WTC11 (cell line): ENCODE data around the gene FBXL7. TPM values are rescaled to one million over a fixed set of nuclear protein-coding genes. Genes with fewer than 3 reads are reported as not detected.

Source experiments
- ATAC-seq: fragments of 200-7000 bp; cut with Tn5 transposase; 2 replicates; pipeline ENCODE4 v1.10.0; 2021; ENCODE audit warnings: mild to moderate bottlenecking, moderate library complexity
- CTCF ChIA-PET: fragments of 300-600 bp; sonication (Branson Sonifier 250); formaldehyde crosslinking; loops from one replicate; lab custom pipeline; 2021; ENCODE audit warnings: antibody characterized with exemption; lab: Charles Lee
- POLR2A ChIA-PET: fragments of 350-600 bp; sonication (Branson Sonifier 250); formaldehyde crosslinking; loops from one replicate; lab custom pipeline; 2021; ENCODE audit warnings: antibody characterized with exemption; lab: Charles Lee
- DNase-seq: peaks from one replicate; pipeline ENCODE4 v3.0.0; 2021; ENCODE audit warnings: low spot score
- H3K27ac Mint-ChIP-seq: 2 replicates; pipeline ENCODE4 v1.8.0; 2021; ENCODE audit warnings: mixed read lengths
- H3K27me3 Mint-ChIP-seq: 2 replicates; pipeline ENCODE4 v1.8.0; 2021; ENCODE audit warnings: low read depth, mild to moderate bottlenecking, moderate library complexity, mixed read lengths
- H3K36me3 Mint-ChIP-seq: 2 replicates; pipeline ENCODE4 v1.8.0; 2021; ENCODE audit warnings: mixed read lengths
- H3K4me1 Mint-ChIP-seq: 2 replicates; pipeline ENCODE4 v1.8.0; 2022; ENCODE audit warnings: mixed read lengths
- H3K4me3 Mint-ChIP-seq: 2 replicates; pipeline ENCODE4 v1.8.0; 2021; ENCODE audit warnings: mild to moderate bottlenecking, moderate library complexity, mixed read lengths
- H3K9me3 Mint-ChIP-seq: 2 replicates; pipeline ENCODE4 v1.8.0; 2021; ENCODE audit warnings: mixed read lengths
- ATF3 ChIP-seq: sonication (generic); formaldehyde crosslinking; conservative IDR thresholded peaks from 2 replicates; pipeline ENCODE4 v1.8.1; 2022; ENCODE audit warnings: mild to moderate bottlenecking, missing genetic modification reagents
- CBFB ChIP-seq: sonication (generic); formaldehyde crosslinking; IDR thresholded peaks from 2 replicates; pipeline ENCODE4 v1.8.1; 2022; ENCODE audit warnings: mild to moderate bottlenecking, low read depth, missing genetic modification reagents
- CDX4 ChIP-seq: fragments of 250-450 bp; sonication (Bioruptor Pico); IDR thresholded peaks from 2 replicates; pipeline ENCODE4 v1.9.0; 2021; ENCODE audit warnings: moderate library complexity, mild to moderate bottlenecking, inconsistent platforms, borderline replicate concordance
- CTCF ChIP-seq: fragments of 200-600 bp; IDR thresholded peaks from 2 replicates; pipeline ENCODE4 v1.8.0; 2022; ENCODE audit warnings: antibody characterized with exemption
- E2F5 ChIP-seq: sonication (generic); formaldehyde crosslinking; IDR thresholded peaks from 2 replicates; pipeline ENCODE4 v1.8.1; 2022; ENCODE audit warnings: mild to moderate bottlenecking, moderate library complexity, missing genetic modification reagents
- ESRRA ChIP-seq: sonication (generic); formaldehyde crosslinking; IDR thresholded peaks from 2 replicates; pipeline ENCODE4 v1.8.1; 2022; ENCODE audit warnings: mild to moderate bottlenecking, missing genetic modification reagents, borderline replicate concordance
- FOXP1 ChIP-seq: sonication (generic); formaldehyde crosslinking; IDR thresholded peaks from 2 replicates; pipeline ENCODE4 v1.8.0; 2022; ENCODE audit warnings: missing genetic modification reagents, mild to moderate bottlenecking, moderate library complexity, borderline replicate concordance
- MLX ChIP-seq: sonication (generic); formaldehyde crosslinking; IDR thresholded peaks from 2 replicates; pipeline ENCODE4 v1.8.1; 2023; ENCODE audit warnings: mild to moderate bottlenecking, missing genetic modification reagents, moderate library complexity
- MYBL2 ChIP-seq: sonication (generic); formaldehyde crosslinking; IDR thresholded peaks from 2 replicates; pipeline ENCODE4 v1.8.1; 2023; ENCODE audit warnings: mild to moderate bottlenecking, moderate library complexity, missing genetic modification reagents
- SMAD4 ChIP-seq: sonication (generic); formaldehyde crosslinking; IDR thresholded peaks from 2 replicates; pipeline ENCODE4 v1.8.0; 2022; ENCODE audit warnings: mild to moderate bottlenecking, missing genetic modification reagents
- TP53 ChIP-seq: sonication (generic); formaldehyde crosslinking; IDR thresholded peaks from 2 replicates; pipeline ENCODE4 v1.8.1; 2023; ENCODE audit warnings: mild to moderate bottlenecking, missing genetic modification reagents
- ZBTB21 ChIP-seq: sonication (generic); formaldehyde crosslinking; IDR thresholded peaks from 2 replicates; pipeline ENCODE4 v1.8.1; 2023; ENCODE audit warnings: mild to moderate bottlenecking, missing genetic modification reagents, borderline replicate concordance
- ZNF219 ChIP-seq: sonication (generic); formaldehyde crosslinking; IDR thresholded peaks from 2 replicates; pipeline ENCODE4 v1.8.0; 2023; ENCODE audit warnings: missing genetic modification reagents, mild to moderate bottlenecking, borderline replicate concordance
- ZNF512 ChIP-seq: sonication (generic); formaldehyde crosslinking; IDR thresholded peaks from 2 replicates; pipeline ENCODE4 v1.8.1; 2022; ENCODE audit warnings: missing genetic modification reagents, borderline replicate concordance
- total RNA-seq: library from RNA; stranded (reverse); gene quantifications from 3 replicates; pipeline ENCODE4 v1.2.3, GENCODE V29; 2021
- TF ChIP-seq, protein P1 (sequence below): sonication (generic); formaldehyde crosslinking; IDR thresholded peaks from 2 replicates; pipeline ENCODE4 v1.8.1; 2023; ENCODE audit warnings: mild to moderate bottlenecking, missing genetic modification reagents, borderline replicate concordance
- TF ChIP-seq, protein P2 (sequence below): sonication (generic); formaldehyde crosslinking; IDR thresholded peaks from 2 replicates; pipeline ENCODE4 v1.8.1; 2023; ENCODE audit warnings: mild to moderate bottlenecking, missing genetic modification reagents
- TF ChIP-seq, protein P3 (sequence below): sonication (generic); formaldehyde crosslinking; IDR thresholded peaks from 2 replicates; pipeline ENCODE4 v1.8.0; 2023; ENCODE audit warnings: missing genetic modification reagents, mild to moderate bottlenecking, borderline replicate concordance

FBXL7 gene
- total RNA-seq, 1 experiment from 2014 or later: 13.8 TPM

GRCh38 chr5:15502208-15502607 lies 2.2 kb downstream of the FBXL7 start:
- POLR2A ChIA-PET: interaction anchor here (0.7 kb wide), 1 partner anchor 74 kb away, joined by 3 read pairs; no protein-coding TSS in a partner anchor
- TF ChIP-seq, protein P1, sequence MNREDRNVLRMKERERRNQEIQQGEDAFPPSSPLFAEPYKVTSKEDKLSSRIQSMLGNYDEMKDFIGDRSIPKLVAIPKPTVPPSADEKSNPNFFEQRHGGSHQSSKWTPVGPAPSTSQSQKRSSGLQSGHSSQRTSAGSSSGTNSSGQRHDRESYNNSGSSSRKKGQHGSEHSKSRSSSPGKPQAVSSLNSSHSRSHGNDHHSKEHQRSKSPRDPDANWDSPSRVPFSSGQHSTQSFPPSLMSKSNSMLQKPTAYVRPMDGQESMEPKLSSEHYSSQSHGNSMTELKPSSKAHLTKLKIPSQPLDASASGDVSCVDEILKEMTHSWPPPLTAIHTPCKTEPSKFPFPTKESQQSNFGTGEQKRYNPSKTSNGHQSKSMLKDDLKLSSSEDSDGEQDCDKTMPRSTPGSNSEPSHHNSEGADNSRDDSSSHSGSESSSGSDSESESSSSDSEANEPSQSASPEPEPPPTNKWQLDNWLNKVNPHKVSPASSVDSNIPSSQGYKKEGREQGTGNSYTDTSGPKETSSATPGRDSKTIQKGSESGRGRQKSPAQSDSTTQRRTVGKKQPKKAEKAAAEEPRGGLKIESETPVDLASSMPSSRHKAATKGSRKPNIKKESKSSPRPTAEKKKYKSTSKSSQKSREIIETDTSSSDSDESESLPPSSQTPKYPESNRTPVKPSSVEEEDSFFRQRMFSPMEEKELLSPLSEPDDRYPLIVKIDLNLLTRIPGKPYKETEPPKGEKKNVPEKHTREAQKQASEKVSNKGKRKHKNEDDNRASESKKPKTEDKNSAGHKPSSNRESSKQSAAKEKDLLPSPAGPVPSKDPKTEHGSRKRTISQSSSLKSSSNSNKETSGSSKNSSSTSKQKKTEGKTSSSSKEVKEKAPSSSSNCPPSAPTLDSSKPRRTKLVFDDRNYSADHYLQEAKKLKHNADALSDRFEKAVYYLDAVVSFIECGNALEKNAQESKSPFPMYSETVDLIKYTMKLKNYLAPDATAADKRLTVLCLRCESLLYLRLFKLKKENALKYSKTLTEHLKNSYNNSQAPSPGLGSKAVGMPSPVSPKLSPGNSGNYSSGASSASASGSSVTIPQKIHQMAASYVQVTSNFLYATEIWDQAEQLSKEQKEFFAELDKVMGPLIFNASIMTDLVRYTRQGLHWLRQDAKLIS: no peak
- TF ChIP-seq CTCF (no peak), TP53 (CRISPR knock-in tag) (no peak), SMAD4 (CRISPR knock-in tag) (no peak), ZBTB21 (no peak), ESRRA (CRISPR knock-in tag) (no peak), CBFB (CRISPR knock-in tag) (no peak), CDX4 (CRISPR knock-in tag) (no peak), E2F5 (CRISPR knock-in tag) (no peak), MLX (CRISPR knock-in tag) (no peak), ZNF219 (CRISPR knock-in tag) (no peak), ZNF512 (CRISPR knock-in tag) (no peak), ATF3 (CRISPR knock-in tag) (no peak), MYBL2 (CRISPR knock-in tag) (no peak), FOXP1 (CRISPR knock-in tag) (no peak)
- TF ChIP-seq, protein P2, sequence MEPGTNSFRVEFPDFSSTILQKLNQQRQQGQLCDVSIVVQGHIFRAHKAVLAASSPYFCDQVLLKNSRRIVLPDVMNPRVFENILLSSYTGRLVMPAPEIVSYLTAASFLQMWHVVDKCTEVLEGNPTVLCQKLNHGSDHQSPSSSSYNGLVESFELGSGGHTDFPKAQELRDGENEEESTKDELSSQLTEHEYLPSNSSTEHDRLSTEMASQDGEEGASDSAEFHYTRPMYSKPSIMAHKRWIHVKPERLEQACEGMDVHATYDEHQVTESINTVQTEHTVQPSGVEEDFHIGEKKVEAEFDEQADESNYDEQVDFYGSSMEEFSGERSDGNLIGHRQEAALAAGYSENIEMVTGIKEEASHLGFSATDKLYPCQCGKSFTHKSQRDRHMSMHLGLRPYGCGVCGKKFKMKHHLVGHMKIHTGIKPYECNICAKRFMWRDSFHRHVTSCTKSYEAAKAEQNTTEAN (CRISPR knock-in tag): no peak
- TF ChIP-seq, protein P3, sequence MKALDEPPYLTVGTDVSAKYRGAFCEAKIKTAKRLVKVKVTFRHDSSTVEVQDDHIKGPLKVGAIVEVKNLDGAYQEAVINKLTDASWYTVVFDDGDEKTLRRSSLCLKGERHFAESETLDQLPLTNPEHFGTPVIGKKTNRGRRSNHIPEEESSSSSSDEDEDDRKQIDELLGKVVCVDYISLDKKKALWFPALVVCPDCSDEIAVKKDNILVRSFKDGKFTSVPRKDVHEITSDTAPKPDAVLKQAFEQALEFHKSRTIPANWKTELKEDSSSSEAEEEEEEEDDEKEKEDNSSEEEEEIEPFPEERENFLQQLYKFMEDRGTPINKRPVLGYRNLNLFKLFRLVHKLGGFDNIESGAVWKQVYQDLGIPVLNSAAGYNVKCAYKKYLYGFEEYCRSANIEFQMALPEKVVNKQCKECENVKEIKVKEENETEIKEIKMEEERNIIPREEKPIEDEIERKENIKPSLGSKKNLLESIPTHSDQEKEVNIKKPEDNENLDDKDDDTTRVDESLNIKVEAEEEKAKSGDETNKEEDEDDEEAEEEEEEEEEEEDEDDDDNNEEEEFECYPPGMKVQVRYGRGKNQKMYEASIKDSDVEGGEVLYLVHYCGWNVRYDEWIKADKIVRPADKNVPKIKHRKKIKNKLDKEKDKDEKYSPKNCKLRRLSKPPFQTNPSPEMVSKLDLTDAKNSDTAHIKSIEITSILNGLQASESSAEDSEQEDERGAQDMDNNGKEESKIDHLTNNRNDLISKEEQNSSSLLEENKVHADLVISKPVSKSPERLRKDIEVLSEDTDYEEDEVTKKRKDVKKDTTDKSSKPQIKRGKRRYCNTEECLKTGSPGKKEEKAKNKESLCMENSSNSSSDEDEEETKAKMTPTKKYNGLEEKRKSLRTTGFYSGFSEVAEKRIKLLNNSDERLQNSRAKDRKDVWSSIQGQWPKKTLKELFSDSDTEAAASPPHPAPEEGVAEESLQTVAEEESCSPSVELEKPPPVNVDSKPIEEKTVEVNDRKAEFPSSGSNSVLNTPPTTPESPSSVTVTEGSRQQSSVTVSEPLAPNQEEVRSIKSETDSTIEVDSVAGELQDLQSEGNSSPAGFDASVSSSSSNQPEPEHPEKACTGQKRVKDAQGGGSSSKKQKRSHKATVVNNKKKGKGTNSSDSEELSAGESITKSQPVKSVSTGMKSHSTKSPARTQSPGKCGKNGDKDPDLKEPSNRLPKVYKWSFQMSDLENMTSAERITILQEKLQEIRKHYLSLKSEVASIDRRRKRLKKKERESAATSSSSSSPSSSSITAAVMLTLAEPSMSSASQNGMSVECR (CRISPR knock-in tag): no peak
- Mint-ChIP-seq H3K4me1 (peaks cover 64% of the 10 kb centered on the region), H3K9me3 (no peaks in the 10 kb centered on the region), H3K4me3 (peak overlapping the region; percentile 87), H3K27ac (peak overlapping the region; percentile 37; the same call in 1 of the 2 replicates), H3K36me3 (0 out of 2 replicates have a peak, but pooled peaks cover 5% of the 10 kb centered on the region), H3K27me3 (no peaks in the 10 kb centered on the region; the same call in 1 of the 2 replicates)
- CTCF ChIA-PET: interaction anchor here (0.6 to 1.1 kb wide), 4 partner anchors 9 to 93 kb away, joined by 3 to 4 read pairs (median 3); no protein-coding TSS in a partner anchor
- no peak for DNase-seq
- ATAC-seq: no peak
